HG02973 (cell line): ENCODE results near the gene CACNA1I.

Experiments
- ATAC-seq: cut with Tn5 transposase; IDR thresholded peaks from one replicate; pipeline ENCODE4 v1.9.1; 2021; ENCODE audit warnings: moderate library complexity; ENCODE audit not compliant: unreplicated experiment

CACNA1I gene

DNA sequence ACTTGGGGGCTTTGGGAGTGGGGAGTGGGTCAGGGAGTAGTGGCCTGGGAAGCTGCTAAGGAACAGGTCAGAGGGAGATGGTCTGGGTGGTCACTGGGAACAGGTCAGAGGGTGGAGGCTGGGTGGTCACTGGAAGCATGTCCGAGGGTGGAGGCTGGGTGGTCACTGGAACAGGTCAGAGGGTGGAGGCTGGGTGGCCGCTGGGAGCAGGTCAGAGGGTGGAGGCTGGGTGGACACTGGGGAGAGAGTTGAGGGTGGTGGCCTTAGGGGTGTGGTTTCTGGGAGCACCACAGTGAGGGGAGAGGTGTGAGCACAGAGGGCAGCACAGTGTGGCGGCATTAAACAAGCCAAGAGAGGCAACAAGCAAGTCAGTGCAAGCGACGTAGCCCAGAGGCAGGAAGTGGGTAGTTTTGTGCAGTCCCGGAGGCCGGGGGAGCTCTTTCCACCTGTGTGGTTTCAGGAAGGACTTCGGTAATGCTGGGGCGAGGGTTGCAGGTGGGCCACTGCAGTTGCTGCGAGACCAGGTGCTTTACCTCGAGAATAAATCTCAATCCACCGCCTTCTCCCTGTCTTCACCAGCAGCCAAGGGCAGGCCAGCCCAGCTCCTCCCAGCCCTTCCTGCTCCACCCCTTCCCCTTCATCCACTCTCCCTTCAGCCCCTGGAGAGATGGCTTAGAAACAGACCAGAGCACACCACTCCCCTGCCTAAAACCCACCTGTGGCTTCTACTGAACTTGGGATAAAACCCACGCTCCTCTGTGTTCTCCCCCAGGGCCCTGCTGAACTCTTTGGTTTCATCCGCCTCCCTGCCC, 3.2 kb upstream of the CACNA1I start:
- no peak for ATAC-seq

DNA sequence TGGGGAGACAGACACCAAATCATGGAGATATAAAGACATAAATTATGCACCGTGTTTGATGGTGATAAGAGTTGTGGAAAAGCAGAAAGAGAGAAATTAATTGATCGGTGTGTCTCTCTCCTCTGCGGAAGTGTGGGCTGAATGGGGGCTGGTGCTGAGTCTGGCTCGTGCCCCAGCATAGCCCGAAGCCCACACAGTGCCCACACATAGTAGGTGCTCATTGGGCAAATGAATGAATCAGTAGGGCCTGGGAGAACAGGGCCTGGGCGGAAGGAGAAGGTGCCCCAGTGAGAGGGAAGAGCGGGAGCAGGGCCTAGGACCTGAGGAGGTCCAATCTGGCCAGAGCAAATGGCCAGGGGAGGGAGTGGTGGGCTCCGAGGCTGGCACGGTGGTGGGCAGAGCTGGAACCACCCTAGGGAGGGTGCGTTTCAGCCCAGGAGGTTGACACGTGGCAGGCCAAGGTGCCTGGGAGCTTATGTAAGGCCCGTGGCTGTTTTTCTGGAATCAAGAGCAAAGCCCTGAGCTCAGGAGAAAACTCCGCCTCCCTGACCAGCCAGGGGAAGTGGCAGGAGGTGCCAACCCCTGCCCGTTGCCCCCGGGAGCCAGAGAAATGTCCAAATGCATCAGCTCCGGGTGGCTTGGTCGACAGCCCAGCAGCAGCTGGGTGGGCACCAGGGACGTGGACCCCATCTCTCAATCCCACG, 2.1 kb upstream of the CACNA1I start:
- no peak for ATAC-seq

DNA sequence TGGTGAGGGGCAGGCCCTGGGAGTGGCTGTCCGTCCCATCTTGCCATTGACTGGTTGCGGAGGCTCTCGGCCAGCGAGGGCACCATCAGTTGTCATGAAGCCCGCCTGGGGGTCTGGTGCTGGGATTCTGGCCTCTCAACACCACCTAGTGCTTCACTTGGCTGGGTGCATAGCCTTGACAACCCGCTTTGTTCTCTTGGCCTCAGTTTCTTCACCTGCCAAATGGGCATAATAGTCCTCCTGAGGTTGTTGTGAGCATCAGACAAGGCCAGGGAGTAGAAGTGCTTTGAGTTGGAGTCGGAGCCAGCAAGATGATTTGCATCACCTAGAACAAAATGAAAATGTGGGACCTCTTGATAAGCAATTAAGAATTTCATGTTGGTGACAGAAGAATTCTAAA, 1.5 kb upstream of the CACNA1I start:
- ATAC-seq: no peak

DNA sequence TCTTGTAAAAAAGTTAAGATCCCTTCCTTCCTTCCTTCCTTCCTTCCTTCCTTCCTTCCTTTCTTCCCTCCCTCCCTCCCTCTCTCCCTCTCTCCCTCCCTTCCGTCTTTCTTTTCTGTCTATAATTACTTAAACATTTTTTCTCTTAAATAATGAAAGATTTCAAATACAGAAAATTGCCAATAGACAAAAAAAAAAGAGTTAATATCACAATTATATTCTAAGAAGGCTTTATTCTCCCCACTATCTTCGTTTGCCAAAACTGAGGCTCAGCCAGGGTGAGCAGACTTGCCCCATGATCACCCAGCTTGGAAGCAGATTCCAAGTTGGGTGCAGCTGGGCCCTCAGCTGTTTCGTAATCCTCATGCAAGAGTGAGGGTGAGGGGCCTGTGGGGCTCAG, 327 bp upstream of the CACNA1I start:
- ATAC-seq: no peak

DNA sequence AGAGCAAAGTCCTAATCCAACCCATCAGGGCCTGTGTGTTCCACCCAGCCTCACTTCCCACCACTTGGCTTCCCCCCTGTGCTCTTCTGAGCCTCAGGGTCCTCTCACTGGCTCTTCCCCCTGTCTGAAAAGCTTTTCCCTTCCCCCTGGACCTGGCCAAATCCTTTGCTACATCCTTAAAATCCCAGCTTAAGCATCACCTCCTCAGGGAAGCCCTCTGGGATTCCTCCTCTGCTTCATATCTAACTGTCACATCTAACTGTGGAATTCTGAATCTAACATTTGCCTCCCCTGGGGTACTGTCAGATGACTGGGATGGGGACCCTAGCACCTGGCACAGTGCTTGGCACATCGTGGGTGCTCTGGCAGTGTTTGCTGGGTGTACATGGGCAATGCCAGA, 985 bp downstream of the CACNA1I start:
- ATAC-seq: no peak

DNA sequence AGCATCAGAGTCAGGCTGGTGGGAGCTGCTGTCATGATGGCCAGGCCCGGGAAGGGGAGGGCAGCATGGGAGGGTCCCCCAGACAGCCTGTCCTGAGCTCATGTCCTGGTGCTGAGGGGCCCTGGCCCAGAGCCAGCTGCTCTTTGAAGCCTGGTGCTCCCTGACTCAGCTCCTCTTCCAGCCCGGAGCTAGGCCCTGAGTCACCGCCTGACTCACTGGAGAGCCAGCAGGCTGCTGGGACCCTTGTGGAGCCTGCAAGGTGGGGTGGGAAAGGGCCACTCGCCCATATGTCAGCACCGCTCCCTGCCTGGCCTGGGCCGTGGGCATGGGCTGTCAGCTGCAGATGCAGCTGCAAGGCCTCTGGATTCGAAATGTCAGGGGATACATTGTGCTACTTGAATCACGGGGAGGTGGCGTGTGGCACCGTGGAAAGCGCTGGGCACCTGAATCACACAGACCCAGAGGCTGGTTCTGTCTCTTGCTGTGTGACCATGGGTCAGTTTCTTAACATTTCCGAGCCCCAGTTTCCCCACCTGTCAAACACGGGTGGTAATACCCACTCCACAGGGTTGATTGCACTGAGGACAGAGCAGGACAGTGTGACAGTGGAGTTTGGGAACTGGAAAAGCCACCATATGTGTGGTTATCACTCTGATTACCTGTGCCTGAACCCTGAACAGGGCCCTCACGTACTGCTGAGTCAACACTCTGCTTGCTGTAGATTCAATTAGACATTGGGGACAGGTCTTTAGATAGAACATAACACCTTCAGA, 4.4 kb downstream of the CACNA1I start:
- no peak for ATAC-seq

DNA sequence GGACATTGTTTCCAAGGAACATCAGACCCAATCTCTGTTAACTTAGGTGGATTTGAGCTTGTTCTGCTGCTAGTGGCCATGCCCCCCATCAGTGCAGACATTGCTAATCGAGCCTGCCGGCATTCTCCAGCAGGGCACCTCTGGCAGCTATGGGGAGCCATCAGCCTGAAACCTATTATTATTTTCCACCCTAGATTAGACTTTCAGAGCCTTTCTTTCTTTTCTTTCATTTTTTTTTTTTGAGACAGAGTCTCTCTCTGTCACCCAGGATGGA, 4.9 kb downstream of the CACNA1I start:
- no peak for ATAC-seq

DNA sequence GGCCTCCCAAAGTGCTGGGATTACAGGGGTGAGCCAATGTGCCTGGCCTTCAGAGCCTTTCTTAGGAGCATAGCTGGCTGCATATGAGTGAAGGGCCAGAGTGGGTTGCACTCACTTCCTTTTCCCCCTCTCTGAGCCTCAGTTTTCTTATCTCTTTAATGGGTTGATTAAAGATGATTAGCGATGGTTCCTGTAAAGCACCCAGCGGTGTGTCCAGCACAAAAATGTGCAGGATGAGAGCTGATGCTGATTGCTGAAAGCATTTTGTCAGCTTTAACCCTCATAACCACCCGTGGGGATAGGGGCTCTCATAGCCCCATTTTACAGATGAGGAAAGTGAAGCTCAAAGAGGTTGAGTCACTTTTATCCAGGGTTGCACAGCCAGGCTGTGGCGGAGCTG, 5.5 kb downstream of the CACNA1I start:
- no peak for ATAC-seq

DNA sequence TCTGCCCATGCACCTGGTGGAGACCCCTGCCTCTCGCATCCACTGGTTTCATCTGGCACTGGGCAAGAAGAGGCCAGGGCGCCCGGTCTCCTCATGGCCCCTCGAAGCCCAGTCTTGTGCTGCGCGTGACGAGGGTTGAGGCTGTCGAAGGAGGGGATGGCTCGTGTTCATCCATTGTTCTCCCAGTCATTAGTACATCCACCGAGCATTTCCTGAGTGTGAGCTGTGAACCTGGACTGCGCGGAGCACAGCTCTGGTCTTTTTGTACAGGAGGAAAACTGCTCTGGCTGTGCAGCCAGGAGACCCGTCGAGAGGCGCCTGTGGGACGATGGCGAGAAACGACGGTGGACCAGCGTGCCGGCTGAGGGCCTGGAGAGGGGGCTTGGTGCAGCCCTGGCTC, 6.8 kb downstream of the CACNA1I start:
- ATAC-seq: no peak

DNA sequence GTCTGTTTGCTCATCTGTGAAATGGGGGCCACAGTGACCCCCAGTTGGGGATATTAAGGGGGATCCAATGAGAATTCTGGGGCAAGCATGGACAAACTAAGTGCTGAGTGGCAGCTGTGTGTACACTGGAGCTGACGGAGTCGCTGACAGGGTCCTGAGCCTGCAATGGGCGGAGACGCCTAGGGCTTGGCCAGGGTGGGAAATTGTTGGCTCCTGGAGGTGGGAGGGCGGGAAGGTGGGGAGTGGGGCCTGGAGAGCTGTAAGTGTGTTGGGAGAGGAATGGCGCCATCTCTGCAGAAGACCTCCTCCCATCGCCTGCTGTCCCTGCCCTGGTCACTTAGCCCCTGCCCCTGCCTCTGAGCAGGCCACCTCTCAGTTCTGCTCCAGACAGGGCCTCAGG, 7.3 kb downstream of the CACNA1I start:
- ATAC-seq: no peak

DNA sequence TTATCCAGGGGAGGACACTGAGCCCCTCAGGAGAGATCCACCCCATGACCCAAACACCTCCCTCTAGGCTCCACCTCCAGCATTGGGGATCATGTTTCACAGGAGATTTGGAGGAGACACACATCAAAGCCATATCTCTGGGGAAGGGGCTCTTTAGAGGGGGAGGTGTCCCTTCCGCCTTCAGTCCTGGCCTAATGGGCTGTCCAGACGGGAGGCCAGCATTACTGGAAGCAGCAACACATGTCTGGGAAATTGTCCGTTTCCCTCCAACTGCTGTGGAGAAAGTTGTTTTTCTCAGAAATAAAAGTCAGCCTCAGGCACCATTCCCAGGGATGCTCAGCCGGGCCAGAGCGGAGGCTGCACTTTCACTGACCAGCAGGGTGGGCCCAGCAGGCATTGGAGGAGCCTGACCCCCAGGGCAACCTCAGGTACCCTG, 9.5 kb downstream of the CACNA1I start:
- ATAC-seq: no peak

DNA sequence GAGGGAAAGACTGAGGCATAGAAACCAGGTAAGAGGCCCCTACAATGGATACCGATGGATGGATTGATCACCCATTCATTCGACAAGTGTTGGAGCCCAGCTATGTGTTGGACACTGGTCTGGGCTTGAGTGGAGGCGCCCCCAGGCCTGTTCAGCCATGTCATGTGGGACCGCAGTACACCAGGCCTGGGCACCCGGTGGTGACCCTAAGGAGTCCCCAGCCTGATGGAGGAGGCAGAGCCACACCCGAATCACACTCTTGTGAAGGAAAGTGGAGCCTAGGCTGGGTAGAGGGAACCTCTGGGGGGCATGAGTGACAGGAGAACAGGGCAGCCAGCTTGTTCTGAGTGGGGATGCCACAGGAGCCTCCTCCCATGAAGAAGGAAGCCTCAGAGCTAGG, 10.2 kb downstream of the CACNA1I start:
- ATAC-seq: no peak

DNA sequence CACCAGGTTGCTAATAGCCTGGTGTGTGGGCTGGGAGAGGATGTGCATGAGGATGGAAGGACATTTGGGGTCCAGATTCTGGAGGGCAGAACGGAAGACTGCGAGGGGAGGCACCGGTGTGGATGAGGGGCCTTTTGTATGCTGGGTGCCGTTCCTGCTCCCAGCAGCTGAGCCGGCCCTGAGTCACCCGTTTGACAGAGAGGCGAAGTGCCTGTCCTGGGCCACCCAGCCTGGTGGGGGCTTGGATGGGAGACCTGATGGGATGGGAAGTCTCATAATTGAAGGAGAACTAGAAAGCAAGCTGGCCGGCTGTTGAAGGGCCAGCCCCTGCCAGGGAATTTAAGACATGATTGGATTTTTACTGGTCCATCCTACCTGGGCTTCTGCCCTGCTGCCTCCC, 10.8 kb downstream of the CACNA1I start:
- ATAC-seq: no peak

DNA sequence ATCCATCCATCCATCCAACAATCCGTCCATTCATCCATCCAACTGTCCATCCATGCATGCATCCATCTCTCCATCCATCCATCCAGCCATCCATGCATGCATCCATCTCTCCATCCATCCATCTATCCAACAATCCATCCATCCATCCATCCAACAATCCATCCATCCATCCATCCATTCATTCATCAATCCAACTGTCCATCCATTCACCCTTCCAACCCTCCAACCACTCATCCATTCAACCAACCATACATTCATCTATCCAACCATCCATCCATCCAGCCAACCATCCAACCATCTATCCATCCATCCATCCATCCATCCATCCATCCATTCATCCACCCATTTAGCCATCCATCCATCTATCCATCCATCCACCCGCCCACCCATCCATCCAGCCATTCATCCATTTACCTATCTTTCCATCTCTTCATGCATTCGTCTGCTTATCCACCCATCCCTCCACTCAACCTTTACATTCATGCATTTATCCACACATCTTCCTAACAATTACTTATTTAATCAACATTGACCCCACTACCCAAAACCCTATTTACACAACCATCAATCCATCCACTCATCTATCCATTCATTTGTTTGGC, 12.6 kb downstream of the CACNA1I start:
- ATAC-seq: no peak

DNA sequence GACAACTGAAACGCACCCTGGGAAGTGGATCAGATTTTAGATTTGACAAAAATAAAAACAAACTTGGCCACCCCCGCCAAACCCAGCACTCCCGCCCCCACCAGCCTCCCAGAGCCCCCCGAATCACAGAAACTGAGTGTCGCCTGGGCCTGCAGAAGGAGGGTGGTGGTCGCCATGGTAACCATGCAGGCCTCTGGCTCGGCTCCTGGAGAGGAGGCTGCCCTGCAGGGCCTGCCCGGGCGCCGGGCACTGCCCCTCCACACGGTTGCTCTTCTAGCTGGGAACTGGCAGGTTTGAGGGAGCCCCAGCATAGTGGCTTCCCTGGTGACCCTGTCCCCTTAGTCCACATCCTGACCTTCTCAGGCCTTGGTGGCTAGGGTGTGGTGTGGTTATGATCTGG, 19.3 kb downstream of the CACNA1I start:
- no peak for ATAC-seq

DNA sequence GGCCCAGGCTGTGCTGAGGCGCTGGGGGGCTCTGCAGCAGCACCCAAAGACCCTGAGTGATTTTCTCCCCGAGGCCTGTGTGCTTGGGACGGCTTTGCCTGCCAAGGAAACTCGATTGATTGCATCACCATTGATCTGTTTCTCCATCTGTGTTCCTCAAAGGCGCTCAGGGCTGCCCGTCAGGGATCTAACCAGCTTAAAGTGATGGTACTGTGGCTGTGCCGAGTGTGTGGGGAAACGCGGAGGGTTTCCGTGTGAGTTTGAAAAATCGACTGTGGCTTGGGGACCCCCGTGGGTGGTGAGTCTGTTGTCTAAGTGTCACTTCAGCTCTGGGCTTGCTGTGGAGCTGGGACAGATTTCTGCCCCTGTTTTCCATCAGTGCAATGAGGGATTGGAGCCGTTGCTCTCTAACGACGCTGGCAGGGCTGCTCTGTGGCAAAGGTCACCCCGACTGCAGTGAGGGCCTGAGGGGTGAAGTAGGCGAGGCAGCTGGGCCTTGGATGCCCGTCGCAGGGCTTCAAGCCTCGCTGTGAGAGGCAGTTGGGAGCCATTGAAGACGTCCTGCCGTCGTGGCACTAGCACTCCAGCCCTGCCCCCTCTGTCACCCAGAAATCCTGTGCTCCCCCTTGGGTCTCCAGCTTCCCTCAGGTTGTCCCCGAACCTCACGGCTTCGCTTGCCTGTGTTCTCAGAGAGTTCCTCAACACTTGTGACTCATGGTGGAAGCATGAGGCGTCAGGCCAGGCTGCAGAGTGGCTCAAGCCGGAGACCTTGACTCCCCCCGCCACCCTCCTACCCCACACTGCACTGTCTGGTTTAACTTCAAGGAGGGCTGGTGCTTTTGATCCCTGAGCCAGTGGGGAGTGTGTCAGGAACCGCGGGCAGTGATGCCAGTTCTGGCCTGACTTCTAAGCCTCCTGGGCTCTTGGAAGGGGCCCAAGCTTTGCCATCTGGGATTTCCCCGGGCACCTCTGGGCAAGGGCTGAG, 21.8 kb downstream of the CACNA1I start:
- no peak for ATAC-seq

DNA sequence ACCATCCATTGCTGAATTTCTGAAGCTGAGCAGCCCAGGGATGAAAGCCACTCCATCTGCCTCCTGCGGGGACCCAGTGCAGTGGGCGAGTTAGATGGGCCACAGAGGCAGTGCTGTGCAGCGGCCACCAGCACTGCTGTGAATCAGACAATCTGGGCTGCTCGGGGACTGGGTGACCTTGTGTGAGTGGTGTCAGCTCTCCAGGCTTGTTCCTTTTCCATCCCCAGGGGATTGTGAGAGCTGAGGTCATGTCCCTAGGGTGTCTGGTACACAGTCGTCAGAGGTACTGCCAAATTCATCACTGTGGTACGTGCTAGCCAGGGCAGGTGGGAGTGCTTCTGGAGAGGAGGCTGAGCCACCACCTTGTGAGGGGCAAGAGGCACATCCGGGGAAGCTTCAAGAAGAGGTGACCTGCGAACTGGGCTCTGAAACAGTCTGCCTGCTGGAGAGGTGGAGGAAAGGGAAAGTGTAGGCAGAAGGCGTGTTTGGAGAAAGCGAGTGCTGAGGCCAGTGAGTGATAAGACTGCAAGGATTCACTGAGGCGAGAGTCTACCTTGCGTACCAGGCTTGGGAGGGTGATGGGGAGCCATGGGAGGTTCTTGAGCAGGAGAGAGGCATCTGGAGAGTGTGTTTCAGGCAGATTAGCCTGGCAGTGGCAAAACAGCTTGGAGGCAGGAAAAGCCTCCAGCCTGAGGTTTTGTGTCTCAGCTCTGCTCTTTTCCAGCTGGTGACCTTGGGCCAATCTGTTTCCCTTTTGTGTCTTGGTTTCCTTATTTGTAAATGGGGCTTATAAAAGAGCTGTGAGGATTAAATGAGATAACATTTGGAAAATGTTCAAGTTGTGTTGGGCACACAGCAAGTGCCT, 22.7 kb downstream of the CACNA1I start:
- ATAC-seq: no peak

DNA sequence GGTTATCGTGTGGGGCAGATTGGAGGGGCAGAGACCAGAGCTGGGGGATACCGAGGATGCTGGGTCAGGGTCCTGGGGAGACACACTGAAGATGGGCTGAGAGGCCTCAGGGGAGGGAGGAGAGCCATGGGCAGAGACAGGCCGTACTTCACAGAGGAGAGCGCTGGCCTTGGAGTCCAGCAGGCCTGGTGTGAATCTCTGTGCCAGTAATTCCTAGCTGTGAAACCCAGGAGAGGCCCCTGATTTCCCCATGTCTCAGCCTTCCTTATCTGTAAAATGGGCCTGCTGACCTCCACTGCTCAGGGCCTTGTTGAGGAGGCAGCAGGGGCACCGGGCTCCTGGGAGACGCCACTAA, 23.4 kb downstream of the CACNA1I start:
- no peak for ATAC-seq

DNA sequence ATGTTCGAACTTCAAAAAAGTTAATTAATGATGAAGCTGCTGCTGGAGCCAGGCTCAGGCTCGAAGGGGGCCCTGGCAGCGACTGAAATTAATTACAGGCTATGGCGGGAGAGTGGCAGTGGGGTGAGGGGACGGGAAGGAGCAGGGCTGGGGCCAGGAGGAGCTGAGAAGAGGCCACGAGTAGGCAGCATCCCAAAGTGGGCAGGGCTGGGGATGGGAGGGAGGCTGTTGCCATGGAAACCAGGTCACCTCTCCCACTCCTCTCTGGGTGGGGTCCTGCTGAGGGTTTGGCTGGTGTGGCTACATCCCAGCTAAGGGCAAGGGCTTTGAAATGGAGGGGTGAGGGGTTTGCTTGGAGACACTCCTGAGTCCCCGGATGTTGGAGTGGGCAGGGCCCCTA, 23.9 kb downstream of the CACNA1I start:
- no peak for ATAC-seq
